A673 (cell line): ENCODE measurements around the gene ZNF48. TPM values are rescaled to one million over a fixed set of nuclear protein-coding genes. Genes with fewer than 3 reads are reported as not detected.

Source experiments
- BruUV-seq: library from RNA; stranded (reverse); fragments of 400-500 nt; replicated peaks from 2 replicates; lab custom pipeline; 2021; lab: Mats Ljungman, UMichigan
- CTCF ChIA-PET: fragments of 300-600 bp; sonication (Branson Sonifier 250); formaldehyde crosslinking; loops from one replicate; lab custom pipeline; 2022; ENCODE audit warnings: antibody characterized with exemption; lab: Charles Lee
- POLR2A ChIA-PET: fragments of 300-600 bp; sonication (Branson Sonifier 250); formaldehyde crosslinking; loops from one replicate; lab custom pipeline; 2022; ENCODE audit warnings: antibody characterized with exemption; ENCODE audit not compliant: low non-redundant PET; lab: Charles Lee
- DNase-seq: peaks from one replicate; pipeline ENCODE4 v3.0.0-alpha.2; 2015; ENCODE audit warnings: low spot score
- H3K27ac ChIP-seq: fragments of 200-600 bp; sonication (generic); 2 replicates; pipeline ENCODE4 v1.5.1; 2016; ENCODE audit warnings: mixed run types, low read depth, mild to moderate bottlenecking, mixed read lengths, antibody characterized with exemption, low read length; ENCODE audit not compliant: poor library complexity, severe bottlenecking
- H3K27me3 ChIP-seq: fragments of 200-600 bp; sonication (generic); replicated peaks from 2 replicates; pipeline ENCODE4 v1.6.1; 2017; ENCODE audit warnings: mixed run types, low read depth, mild to moderate bottlenecking, mixed read lengths, antibody characterized with exemption, low read length; ENCODE audit not compliant: insufficient read depth, poor library complexity
- H3K36me3 ChIP-seq: fragments of 200-600 bp; sonication (generic); 2 replicates; pipeline ENCODE4 v1.6.1; 2016; ENCODE audit warnings: mixed run types, mild to moderate bottlenecking, mixed read lengths, antibody characterized with exemption, low read length; ENCODE audit not compliant: insufficient read depth, poor library complexity, severe bottlenecking
- H3K4me1 ChIP-seq: fragments of 200-600 bp; sonication (generic); 2 replicates; pipeline ENCODE4 v1.6.1; 2017; ENCODE audit warnings: mixed run types, mild to moderate bottlenecking, mixed read lengths, antibody characterized with exemption, low read length; ENCODE audit not compliant: insufficient read depth, poor library complexity, severe bottlenecking
- H3K4me3 ChIP-seq: fragments of 200-600 bp; sonication (generic); 2 replicates; pipeline ENCODE4 v1.5.1; 2016; ENCODE audit warnings: low read depth, mixed run types, mild to moderate bottlenecking, mixed read lengths, low read length; ENCODE audit not compliant: poor library complexity, severe bottlenecking
- H3K9me3 ChIP-seq: fragments of 200-600 bp; sonication (generic); 2 replicates; pipeline ENCODE4 v1.6.1; 2016; ENCODE audit warnings: mixed run types, low read depth, mild to moderate bottlenecking, mixed read lengths, antibody characterized with exemption, low read length; ENCODE audit not compliant: poor library complexity, severe bottlenecking
- EZH2 ChIP-seq: fragments of 200-600 bp; sonication (generic); IDR thresholded peaks from 2 replicates; pipeline ENCODE4 v1.6.1; 2017; ENCODE audit warnings: borderline replicate concordance, low read depth, mild to moderate bottlenecking, mixed read lengths, antibody characterized with exemption, low read length; ENCODE audit not compliant: poor library complexity, severe bottlenecking
- intact Hi-C: fragments of 100-400 bp; cut with micrococcal nuclease; formaldehyde crosslinking; loops from one replicate; pipeline ENCODE4 v1.10.0; 2022; ENCODE audit not compliant: unreplicated experiment
- total RNA-seq: library from RNA; stranded (reverse); gene quantifications from 2 replicates; pipeline ENCODE4 v1.2.3, GENCODE V29; 2021
- TF ChIP-seq, protein P1 (sequence below): fragments of 300-800, 200-600 bp; sonication (generic); conservative IDR thresholded peaks from 2 replicates; pipeline ENCODE4 v1.5.1; 2017; ENCODE audit warnings: low read depth, mild to moderate bottlenecking, antibody characterized with exemption, low read length, moderate library complexity, mixed read lengths

The ZNF48 gene
- total RNA-seq, 1 experiment from 2014 or later = 22.0 TPM

GRCh38 chr16:30357715-30358576, 37.3 kb upstream of the ZNF48 start:
- POLR2A ChIA-PET = no interaction called here
- intact Hi-C loops = no loop called here

GRCh38 chr16:30358577-30358936, 36.7 kb upstream of the ZNF48 start:
- no peak for TF ChIP-seq EZH2
- TF ChIP-seq, protein P1, sequence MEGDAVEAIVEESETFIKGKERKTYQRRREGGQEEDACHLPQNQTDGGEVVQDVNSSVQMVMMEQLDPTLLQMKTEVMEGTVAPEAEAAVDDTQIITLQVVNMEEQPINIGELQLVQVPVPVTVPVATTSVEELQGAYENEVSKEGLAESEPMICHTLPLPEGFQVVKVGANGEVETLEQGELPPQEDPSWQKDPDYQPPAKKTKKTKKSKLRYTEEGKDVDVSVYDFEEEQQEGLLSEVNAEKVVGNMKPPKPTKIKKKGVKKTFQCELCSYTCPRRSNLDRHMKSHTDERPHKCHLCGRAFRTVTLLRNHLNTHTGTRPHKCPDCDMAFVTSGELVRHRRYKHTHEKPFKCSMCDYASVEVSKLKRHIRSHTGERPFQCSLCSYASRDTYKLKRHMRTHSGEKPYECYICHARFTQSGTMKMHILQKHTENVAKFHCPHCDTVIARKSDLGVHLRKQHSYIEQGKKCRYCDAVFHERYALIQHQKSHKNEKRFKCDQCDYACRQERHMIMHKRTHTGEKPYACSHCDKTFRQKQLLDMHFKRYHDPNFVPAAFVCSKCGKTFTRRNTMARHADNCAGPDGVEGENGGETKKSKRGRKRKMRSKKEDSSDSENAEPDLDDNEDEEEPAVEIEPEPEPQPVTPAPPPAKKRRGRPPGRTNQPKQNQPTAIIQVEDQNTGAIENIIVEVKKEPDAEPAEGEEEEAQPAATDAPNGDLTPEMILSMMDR = no peak
- no peaks in the 10 kb centered on the region for H3K9me3 ChIP-seq
- no TSS peak for BruUV-seq
- CTCF ChIA-PET = no interaction called here
- DNase-seq = no peak
- H3K4me3 ChIP-seq = no peak overlapping the region
- POLR2A ChIA-PET = no interaction called here
- intact Hi-C loops = no loop called here
- H3K36me3 ChIP-seq = peaks cover 27% of the 10 kb centered on the region
- H3K27me3 ChIP-seq = no peaks in the 10 kb centered on the region
- peaks cover 13% of the 10 kb centered on the region for H3K4me1 ChIP-seq
- no peak overlapping the region for H3K27ac ChIP-seq

More at GRCh38 chr16:30357715-30358576, 37.3 kb upstream of the ZNF48 start:
- no peak for DNase-seq
- TF ChIP-seq EZH2 = no peak
- TF ChIP-seq, protein P1 = no peak
- CTCF ChIA-PET = no interaction called here
- H3K9me3 ChIP-seq = no peaks in the 10 kb centered on the region
- no peaks in the 10 kb centered on the region for H3K27me3 ChIP-seq
- peaks cover 33% of the 10 kb centered on the region for H3K36me3 ChIP-seq
- H3K4me3 ChIP-seq = no peak overlapping the region
- BruUV-seq = no TSS peak
- H3K4me1 ChIP-seq = peaks cover 13% of the 10 kb centered on the region
- H3K27ac ChIP-seq = no peak overlapping the region

GRCh38 chr16:30358990-30359870, 36.0 kb upstream of the ZNF48 start:
- TF ChIP-seq, protein P1 = no peak
- no peak for TF ChIP-seq EZH2
- H3K36me3 ChIP-seq = peaks cover 21% of the 10 kb centered on the region
- DNase-seq = no peak
- H3K9me3 ChIP-seq = no peaks in the 10 kb centered on the region
- H3K4me3 ChIP-seq = no peak overlapping the region
- H3K4me1 ChIP-seq = peaks cover 8% of the 10 kb centered on the region
- H3K27me3 ChIP-seq = no peaks in the 10 kb centered on the region
- intact Hi-C loops = no loop called here
- CTCF ChIA-PET = no interaction called here
- no peak overlapping the region for H3K27ac ChIP-seq
- POLR2A ChIA-PET = interaction anchor here (0.6 kb wide), 1 partner anchor 559 kb away, joined by 3 read pairs; no protein-coding TSS in a partner anchor
- no TSS peak for BruUV-seq
